PC-9 (cell line): ENCODE results near the gene PALMD. TPM values are rescaled to one million over a fixed set of nuclear protein-coding genes. Genes with fewer than 3 reads are reported as not detected.

Source experiments
- BruUV-seq: library from RNA; stranded (reverse); fragments of 400-500 nt; replicated peaks from 2 replicates; lab custom pipeline; 2021; lab: Mats Ljungman, UMichigan
- CTCF ChIA-PET: fragments of 300-600 bp; sonication (Branson Sonifier 250); formaldehyde crosslinking; loops from one replicate; lab custom pipeline; 2022; ENCODE audit warnings: antibody characterized with exemption; lab: Charles Lee
- POLR2A ChIA-PET: fragments of 300-600 bp; sonication (Branson Sonifier 250); formaldehyde crosslinking; loops from one replicate; lab custom pipeline; 2022; ENCODE audit warnings: antibody characterized with exemption; ENCODE audit not compliant: unreplicated experiment; lab: Charles Lee
- DNase-seq, 2 experiments: peaks; one replicate each; pipeline versions ENCODE4 v3.0.0 to v3.0.0-alpha.2; 2015 to 2022; ENCODE audit warnings: mixed read lengths in 1 of 2
- H2AFZ ChIP-seq: fragments of 200-600 bp; sonication (generic); 2 replicates; pipeline ENCODE4 v1.8.1; 2017; ENCODE audit warnings: antibody characterized with exemption
- H3F3A ChIP-seq: fragments of 200-600 bp; sonication (generic); 2 replicates; pipeline ENCODE4 v1.8.1; 2017; ENCODE audit warnings: antibody characterized with exemption, mild to moderate bottlenecking, low read depth; ENCODE audit not compliant: insufficient read depth
- H3K27ac ChIP-seq: fragments of 200-600 bp; sonication (generic); 2 replicates; pipeline ENCODE4 v1.6.1; 2016; ENCODE audit warnings: mixed run types
- H3K27me3 ChIP-seq: fragments of 200-600 bp; sonication (generic); 2 replicates; pipeline ENCODE4 v1.6.1; 2016; ENCODE audit warnings: low read depth, mixed run types; ENCODE audit not compliant: insufficient read depth
- H3K36me3 ChIP-seq: fragments of 200-600 bp; sonication (generic); 2 replicates; pipeline ENCODE4 v1.6.1; 2016; ENCODE audit warnings: low read depth, mixed run types
- H3K4me1 ChIP-seq: fragments of 200-600 bp; sonication (generic); replicated peaks from 2 replicates; pipeline ENCODE4 v1.6.1; 2016; ENCODE audit warnings: mixed run types; ENCODE audit not compliant: insufficient read depth
- H3K4me2 ChIP-seq: fragments of 200-600 bp; sonication (generic); 2 replicates; pipeline ENCODE4 v1.6.1; 2017; ENCODE audit warnings: mixed run types
- H3K4me3 ChIP-seq: fragments of 200-600 bp; sonication (generic); 2 replicates; pipeline ENCODE4 v1.6.1; 2016; ENCODE audit warnings: mixed run types
- H3K79me2 ChIP-seq: fragments of 200-600 bp; sonication (generic); 2 replicates; pipeline ENCODE4 v1.6.1; 2017; ENCODE audit warnings: low read depth, mixed run types
- H3K9me2 ChIP-seq: fragments of 200-600 bp; sonication (generic); 2 replicates; pipeline ENCODE4 v1.8.1; 2017; ENCODE audit warnings: mild to moderate bottlenecking; ENCODE audit not compliant: insufficient read depth
- H3K9me3 ChIP-seq: fragments of 200-600 bp; sonication (generic); 2 replicates; pipeline ENCODE4 v1.8.1; 2016; ENCODE audit warnings: low read depth; ENCODE audit not compliant: insufficient read depth
- H4K20me1 ChIP-seq: fragments of 200-600 bp; sonication (generic); 2 replicates; pipeline ENCODE4 v1.8.1; 2017; ENCODE audit not compliant: insufficient read depth
- EZH2 ChIP-seq: fragments of 200-600 bp; sonication (generic); IDR thresholded peaks from 2 replicates; pipeline ENCODE4 v1.8.0; 2017; ENCODE audit warnings: antibody characterized with exemption, low read depth
- intact Hi-C: fragments of 100-400 bp; cut with micrococcal nuclease; formaldehyde crosslinking; loops from one replicate; pipeline ENCODE4 v1.10.0; 2022; ENCODE audit not compliant: unreplicated experiment
- total RNA-seq: library from RNA; stranded (reverse); gene quantifications from 2 replicates; pipeline ENCODE4 v1.2.3, GENCODE V29; 2021
- TF ChIP-seq, protein P1 (sequence below): fragments of 200-600 bp; sonication (generic); conservative IDR thresholded peaks from 2 replicates; pipeline ENCODE4 v1.6.1; 2017; ENCODE audit warnings: mixed run types, antibody characterized with exemption, mild to moderate bottlenecking, moderate library complexity

The PALMD gene
- total RNA-seq, 1 experiment from 2014 or later, result 0.68 TPM

GRCh38 chr1:99682291-99682751 is 36.4 kb downstream of the PALMD start:
- H3K4me1 ChIP-seq, result peaks cover 12% of the 10 kb centered on the region; the same call in 1 of the 2 replicates
- peak in 1 of 2 experiments; percentile 81 for DNase-seq
- intact Hi-C loops, result no loop called here
- H3F3A ChIP-seq, result peaks cover 9% of the 10 kb centered on the region; the same call in 1 of the 2 replicates
- H3K36me3 ChIP-seq, result no peaks in the 10 kb centered on the region
- H3K79me2 ChIP-seq, result no peaks in the 10 kb centered on the region
- H3K4me3 ChIP-seq, result no peak overlapping the region
- no peaks in the 10 kb centered on the region for H3K27me3 ChIP-seq
- TF ChIP-seq, protein P1, sequence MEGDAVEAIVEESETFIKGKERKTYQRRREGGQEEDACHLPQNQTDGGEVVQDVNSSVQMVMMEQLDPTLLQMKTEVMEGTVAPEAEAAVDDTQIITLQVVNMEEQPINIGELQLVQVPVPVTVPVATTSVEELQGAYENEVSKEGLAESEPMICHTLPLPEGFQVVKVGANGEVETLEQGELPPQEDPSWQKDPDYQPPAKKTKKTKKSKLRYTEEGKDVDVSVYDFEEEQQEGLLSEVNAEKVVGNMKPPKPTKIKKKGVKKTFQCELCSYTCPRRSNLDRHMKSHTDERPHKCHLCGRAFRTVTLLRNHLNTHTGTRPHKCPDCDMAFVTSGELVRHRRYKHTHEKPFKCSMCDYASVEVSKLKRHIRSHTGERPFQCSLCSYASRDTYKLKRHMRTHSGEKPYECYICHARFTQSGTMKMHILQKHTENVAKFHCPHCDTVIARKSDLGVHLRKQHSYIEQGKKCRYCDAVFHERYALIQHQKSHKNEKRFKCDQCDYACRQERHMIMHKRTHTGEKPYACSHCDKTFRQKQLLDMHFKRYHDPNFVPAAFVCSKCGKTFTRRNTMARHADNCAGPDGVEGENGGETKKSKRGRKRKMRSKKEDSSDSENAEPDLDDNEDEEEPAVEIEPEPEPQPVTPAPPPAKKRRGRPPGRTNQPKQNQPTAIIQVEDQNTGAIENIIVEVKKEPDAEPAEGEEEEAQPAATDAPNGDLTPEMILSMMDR, result no peak
- no peak for TF ChIP-seq EZH2
- ChIA-PET CTCF (no interaction called here), POLR2A (interaction anchor here (0.7 kb wide), 1 partner anchor 195 kb away, joined by 3 read pairs; no protein-coding TSS in a partner anchor)
- no peaks in the 10 kb centered on the region for H3K9me2 ChIP-seq
- H4K20me1 ChIP-seq, result no peaks in the 10 kb centered on the region
- peak overlapping the region; percentile 6; the same call in 1 of the 2 replicates for H3K4me2 ChIP-seq
- peak overlapping the region; percentile 32 for H3K27ac ChIP-seq
- H3K9me3 ChIP-seq, result no peaks in the 10 kb centered on the region
- no peak overlapping the region for H2AFZ ChIP-seq
- no TSS peak for BruUV-seq

GRCh38 chr1:99685516-99686180 is 39.7 kb downstream of the PALMD start:
- TF ChIP-seq, protein P1, result peak; percentile 76
- no peak for TF ChIP-seq EZH2
- Histone ChIP-seq H4K20me1 (no peaks in the 10 kb centered on the region), H3K4me1 (peaks cover 12% of the 10 kb centered on the region; the same call in 1 of the 2 replicates), H3K4me2 (no peak overlapping the region), H3K4me3 (no peak overlapping the region), H3K79me2 (no peaks in the 10 kb centered on the region), H3K27ac (no peak overlapping the region), H3K27me3 (no peaks in the 10 kb centered on the region), H2AFZ (no peak overlapping the region), H3K36me3 (no peaks in the 10 kb centered on the region), H3F3A (peaks cover 9% of the 10 kb centered on the region; the same call in 1 of the 2 replicates), H3K9me3 (no peaks in the 10 kb centered on the region), H3K9me2 (no peaks in the 10 kb centered on the region)
- no TSS peak for BruUV-seq
- ChIA-PET POLR2A (no interaction called here), CTCF (interaction anchor here (0.5 to 0.6 kb wide), 3 partner anchors 150 to 747 kb away, joined by 3 to 4 read pairs (median 4); no protein-coding TSS in a partner anchor)
- intact Hi-C loops, result loop anchor here (5.0 kb wide), 1 partner anchor 38 kb away; the partner anchor contains the start of gene PALMD
- peak in 1 of 2 experiments; percentile 52 for DNase-seq

- no peaks in the 10 kb centered on the region for H3K9me2 ChIP-seq
- TF ChIP-seq, protein P1, result no peak
- TF ChIP-seq EZH2, result no peak
- H3K4me2 ChIP-seq, result no peak overlapping the region
- no peak overlapping the region for H3K4me3 ChIP-seq
- no peak for DNase-seq
- ChIA-PET POLR2A (interaction anchor here (0.7 kb wide), 1 partner anchor 35 kb away, joined by 3 read pairs; no protein-coding TSS in a partner anchor), CTCF (no interaction called here)
- BruUV-seq, result no TSS peak
- H3F3A ChIP-seq, result no peaks in the 10 kb centered on the region
- no peak overlapping the region for H2AFZ ChIP-seq
- H3K36me3 ChIP-seq, result no peaks in the 10 kb centered on the region
- H4K20me1 ChIP-seq, result no peaks in the 10 kb centered on the region
- H3K4me1 ChIP-seq, result no peaks in the 10 kb centered on the region
- intact Hi-C loops, result no loop called here
- H3K27ac ChIP-seq, result no peak overlapping the region
- H3K79me2 ChIP-seq, result no peaks in the 10 kb centered on the region
- H3K9me3 ChIP-seq, result no peaks in the 10 kb centered on the region
- no peaks in the 10 kb centered on the region for H3K27me3 ChIP-seq
Measured at GRCh38 chr1:99691175-99691574, 45.3 kb downstream of the PALMD start.
